Thoracic aorta (tissue), 2 donors: ENCODE data around the gene S100B. TPM values are rescaled to one million over a fixed set of nuclear protein-coding genes. Genes with fewer than 3 reads are reported as not detected.
A peak's percentile ranks its signal among the peaks of the same experiment; 100 is the strongest.

ENCODE experiments used
- ATAC-seq: fragments of 150-250 bp; one replicate; pipeline ENCODE4 v1.8.0; 2017; ENCODE audit warnings: low read depth; ENCODE audit not compliant: insufficient number of reproducible peaks, low FRiP score
- DNase-seq: peaks from one replicate; pipeline ENCODE4 v3.0.0-alpha.2; 2020; ENCODE audit warnings: low spot score
- H3K27ac ChIP-seq, 2 donors: fragments of 200-600 bp; sonication (generic); 1 replicate in 1 of 2; 2 replicates in 1 of 2; pipeline ENCODE4 v1.5.1; 2016; ENCODE audit warnings: mild to moderate bottlenecking in 2 of 2, moderate library complexity in 2 of 2
- H3K27me3 ChIP-seq: fragments of 200-600 bp; sonication (generic); replicated peaks from 2 replicates; pipeline ENCODE4 v1.6.0; 2016; ENCODE audit warnings: mild to moderate bottlenecking; ENCODE audit not compliant: insufficient read depth
- H3K36me3 ChIP-seq: fragments of 200-600 bp; sonication (generic); one replicate; pipeline ENCODE4 v1.5.1; 2016
- H3K4me1 ChIP-seq, 2 donors: fragments of 200-600 bp; sonication (generic); 1 replicate in 1 of 2; 2 replicates in 1 of 2; pipeline versions ENCODE4 v1.5.1 to v1.6.0; 2016; ENCODE audit warnings: low read depth in 2 of 2, mild to moderate bottlenecking in 1 of 2; ENCODE audit not compliant: control insufficient read depth in 1 of 2
- H3K4me3 ChIP-seq: fragments of 200-600 bp; sonication (generic); 2 replicates; pipeline ENCODE4 v1.5.1; 2016; ENCODE audit warnings: mild to moderate bottlenecking
- H3K9me3 ChIP-seq: fragments of 200-600 bp; sonication (generic); 2 replicates; pipeline ENCODE4 v1.5.1; 2016
- total RNA-seq, 2 donors: library from RNA; depleted of rRNA; stranded (reverse); fragments of >200 nt; gene quantifications; one replicate each; pipeline versions ENCODE4 v1.1.0 to v1.2.3, GENCODE V29; 2016
- TF ChIP-seq, protein P1 (sequence below): fragments of 200-600 bp; sonication (generic); IDR thresholded peaks from one replicate; pipeline ENCODE4 v1.5.1; 2019; ENCODE audit warnings: antibody characterized with exemption

S100B gene
- total RNA-seq, 2 donors from 2014 or later, result 4.7 to 8.4 TPM

DNA sequence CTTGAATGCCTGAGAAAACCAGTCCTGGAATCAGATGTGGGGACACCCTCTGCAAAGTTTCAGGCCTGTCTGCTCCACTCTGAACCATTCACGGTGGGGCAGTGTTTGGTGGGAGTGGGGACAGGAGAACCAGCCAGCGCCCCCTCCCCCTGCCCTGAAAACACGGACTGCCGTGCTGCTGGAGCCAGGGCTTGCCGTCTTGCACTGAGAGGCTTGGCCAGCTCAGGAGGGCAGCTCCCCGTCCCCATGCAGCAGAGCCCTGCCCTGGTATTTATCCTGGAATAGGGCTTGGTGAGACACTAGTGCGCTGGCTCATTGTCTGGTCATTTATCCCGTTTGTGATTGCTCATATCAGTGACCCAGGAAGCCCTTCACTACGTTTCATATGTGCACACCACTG is 3.9 kb downstream of the S100B start:
- TF ChIP-seq, protein P1, sequence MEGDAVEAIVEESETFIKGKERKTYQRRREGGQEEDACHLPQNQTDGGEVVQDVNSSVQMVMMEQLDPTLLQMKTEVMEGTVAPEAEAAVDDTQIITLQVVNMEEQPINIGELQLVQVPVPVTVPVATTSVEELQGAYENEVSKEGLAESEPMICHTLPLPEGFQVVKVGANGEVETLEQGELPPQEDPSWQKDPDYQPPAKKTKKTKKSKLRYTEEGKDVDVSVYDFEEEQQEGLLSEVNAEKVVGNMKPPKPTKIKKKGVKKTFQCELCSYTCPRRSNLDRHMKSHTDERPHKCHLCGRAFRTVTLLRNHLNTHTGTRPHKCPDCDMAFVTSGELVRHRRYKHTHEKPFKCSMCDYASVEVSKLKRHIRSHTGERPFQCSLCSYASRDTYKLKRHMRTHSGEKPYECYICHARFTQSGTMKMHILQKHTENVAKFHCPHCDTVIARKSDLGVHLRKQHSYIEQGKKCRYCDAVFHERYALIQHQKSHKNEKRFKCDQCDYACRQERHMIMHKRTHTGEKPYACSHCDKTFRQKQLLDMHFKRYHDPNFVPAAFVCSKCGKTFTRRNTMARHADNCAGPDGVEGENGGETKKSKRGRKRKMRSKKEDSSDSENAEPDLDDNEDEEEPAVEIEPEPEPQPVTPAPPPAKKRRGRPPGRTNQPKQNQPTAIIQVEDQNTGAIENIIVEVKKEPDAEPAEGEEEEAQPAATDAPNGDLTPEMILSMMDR, result no peak
- H3K27ac ChIP-seq, result no peak overlapping the region
- DNase-seq (no peak), ATAC-seq (no peak)
- H3K4me1 ChIP-seq, result peaks cover 5 to 15% of the 10 kb centered on the region in 2 donors
- H3K4me3 ChIP-seq, result no peak overlapping the region
- no peaks in the 10 kb centered on the region for H3K9me3 ChIP-seq
- H3K27me3 ChIP-seq, result no peaks in the 10 kb centered on the region
- H3K36me3 ChIP-seq, result no peaks in the 10 kb centered on the region

DNA sequence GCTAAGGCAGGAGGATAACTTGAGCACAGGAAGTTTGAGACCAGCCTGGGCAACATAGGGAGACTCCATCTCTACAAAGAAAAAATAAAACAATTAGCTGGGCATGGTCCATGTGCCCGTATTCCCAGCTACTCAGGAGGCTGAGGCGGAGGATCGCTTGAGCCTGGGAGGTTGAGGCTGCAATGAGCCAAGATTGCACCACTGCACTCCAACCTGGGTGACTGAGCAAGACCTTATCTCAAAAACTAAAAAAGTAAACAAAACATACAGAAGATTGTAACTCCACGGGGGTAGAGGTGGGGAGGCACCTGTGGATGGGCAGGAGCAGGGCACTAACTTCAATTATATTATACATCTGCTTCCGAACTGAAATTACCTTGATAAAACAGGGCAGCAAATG is 4.6 kb downstream of the S100B start:
- DNase-seq (no peak), ATAC-seq (no peak)
- no peaks in the 10 kb centered on the region for H3K27me3 ChIP-seq
- TF ChIP-seq, protein P1, result no peak
- peaks cover 5 to 15% of the 10 kb centered on the region in 2 donors for H3K4me1 ChIP-seq
- H3K4me3 ChIP-seq, result no peak overlapping the region
- no peak overlapping the region for H3K27ac ChIP-seq
- H3K36me3 ChIP-seq, result no peaks in the 10 kb centered on the region
- no peaks in the 10 kb centered on the region for H3K9me3 ChIP-seq

- Histone ChIP-seq H3K36me3 (no peaks in the 10 kb centered on the region), H3K4me1 (peaks cover 5 to 15% of the 10 kb centered on the region in 2 donors), H3K27me3 (no peaks in the 10 kb centered on the region), H3K27ac (no peak overlapping the region), H3K9me3 (peaks cover 7% of the 10 kb centered on the region), H3K4me3 (no peak overlapping the region)
- no peak for DNase-seq
- TF ChIP-seq, protein P1, result no peak
- ATAC-seq, result peak; percentile 64
Observed at GRCh38 chr21:46598581-46599572, 6.0 kb downstream of the S100B start.

GRCh38 chr21:46597896-46598343 is 7.0 kb downstream of the S100B start:
- TF ChIP-seq, protein P1, result no peak
- no peak overlapping the region for H3K27ac ChIP-seq
- H3K27me3 ChIP-seq, result no peaks in the 10 kb centered on the region
- no peak for DNase-seq
- H3K9me3 ChIP-seq, result peaks cover 7% of the 10 kb centered on the region
- peaks cover 5 to 15% of the 10 kb centered on the region in 2 donors for H3K4me1 ChIP-seq
- H3K4me3 ChIP-seq, result no peak overlapping the region
- ATAC-seq, result no peak
- H3K36me3 ChIP-seq, result no peaks in the 10 kb centered on the region

- Histone ChIP-seq H3K36me3 (no peaks in the 10 kb centered on the region), H3K9me3 (peaks cover 7% of the 10 kb centered on the region), H3K27ac (no peak overlapping the region), H3K27me3 (no peaks in the 10 kb centered on the region), H3K4me3 (no peak overlapping the region), H3K4me1 (peaks cover 5 to 15% of the 10 kb centered on the region in 2 donors)
- TF ChIP-seq, protein P1, result no peak
- DNase-seq (no peak), ATAC-seq (no peak)
Observed at GRCh38 chr21:46597031-46597430, 7.9 kb downstream of the S100B start.
